Ishikawa (cell line): ENCODE measurements around the gene MDN1.

Source experiments
- CEBPB ChIP-seq: IDR thresholded peaks from 2 replicates; pipeline ENCODE4 v1.6.1; 2012
- CREB1 ChIP-seq: IDR thresholded peaks from 2 replicates; pipeline ENCODE4 v1.6.1; 2012; ENCODE audit warnings: low read depth
- EP300 ChIP-seq: IDR thresholded peaks from 2 replicates; pipeline ENCODE4 v1.6.1; 2012; ENCODE audit warnings: borderline replicate concordance
- FOXM1 ChIP-seq: IDR thresholded peaks from 2 replicates; pipeline ENCODE4 v1.6.1; 2012; ENCODE audit warnings: low read depth, borderline replicate concordance
- RAD21 ChIP-seq: IDR thresholded peaks from 2 replicates; pipeline ENCODE4 v1.6.1; 2012; ENCODE audit warnings: low read depth
- TCF12 ChIP-seq: IDR thresholded peaks from 2 replicates; pipeline ENCODE4 v1.6.1; 2012; ENCODE audit warnings: low read depth
- TEAD4 ChIP-seq: IDR thresholded peaks from 2 replicates; pipeline ENCODE4 v1.6.1; 2012
- YY1 ChIP-seq: IDR thresholded peaks from 2 replicates; pipeline ENCODE4 v1.6.1; 2012; ENCODE audit warnings: low read depth
- TF ChIP-seq, protein P1 (sequence below): IDR thresholded peaks from 2 replicates; pipeline ENCODE4 v1.6.1; 2012
- TF ChIP-seq, protein P2 (sequence below): IDR thresholded peaks from 2 replicates; pipeline ENCODE4 v1.6.1; 2012
- TF ChIP-seq, protein P3 (sequence below): IDR thresholded peaks from 2 replicates; pipeline ENCODE4 v1.6.1; 2012; ENCODE audit warnings: low read depth, mild to moderate bottlenecking

- TF ChIP-seq CEBPB (no peak), TEAD4 (no peak), EP300 (no peak), CREB1 (no peak), FOXM1 (no peak), RAD21 (no peak), TCF12 (no peak), YY1 (no peak)
- TF ChIP-seq, protein P1, sequence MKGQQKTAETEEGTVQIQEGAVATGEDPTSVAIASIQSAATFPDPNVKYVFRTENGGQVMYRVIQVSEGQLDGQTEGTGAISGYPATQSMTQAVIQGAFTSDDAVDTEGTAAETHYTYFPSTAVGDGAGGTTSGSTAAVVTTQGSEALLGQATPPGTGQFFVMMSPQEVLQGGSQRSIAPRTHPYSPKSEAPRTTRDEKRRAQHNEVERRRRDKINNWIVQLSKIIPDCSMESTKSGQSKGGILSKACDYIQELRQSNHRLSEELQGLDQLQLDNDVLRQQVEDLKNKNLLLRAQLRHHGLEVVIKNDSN, result no peak
- TF ChIP-seq, protein P2, sequence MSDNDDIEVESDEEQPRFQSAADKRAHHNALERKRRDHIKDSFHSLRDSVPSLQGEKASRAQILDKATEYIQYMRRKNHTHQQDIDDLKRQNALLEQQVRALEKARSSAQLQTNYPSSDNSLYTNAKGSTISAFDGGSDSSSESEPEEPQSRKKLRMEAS, result no peak
- TF ChIP-seq, protein P3, sequence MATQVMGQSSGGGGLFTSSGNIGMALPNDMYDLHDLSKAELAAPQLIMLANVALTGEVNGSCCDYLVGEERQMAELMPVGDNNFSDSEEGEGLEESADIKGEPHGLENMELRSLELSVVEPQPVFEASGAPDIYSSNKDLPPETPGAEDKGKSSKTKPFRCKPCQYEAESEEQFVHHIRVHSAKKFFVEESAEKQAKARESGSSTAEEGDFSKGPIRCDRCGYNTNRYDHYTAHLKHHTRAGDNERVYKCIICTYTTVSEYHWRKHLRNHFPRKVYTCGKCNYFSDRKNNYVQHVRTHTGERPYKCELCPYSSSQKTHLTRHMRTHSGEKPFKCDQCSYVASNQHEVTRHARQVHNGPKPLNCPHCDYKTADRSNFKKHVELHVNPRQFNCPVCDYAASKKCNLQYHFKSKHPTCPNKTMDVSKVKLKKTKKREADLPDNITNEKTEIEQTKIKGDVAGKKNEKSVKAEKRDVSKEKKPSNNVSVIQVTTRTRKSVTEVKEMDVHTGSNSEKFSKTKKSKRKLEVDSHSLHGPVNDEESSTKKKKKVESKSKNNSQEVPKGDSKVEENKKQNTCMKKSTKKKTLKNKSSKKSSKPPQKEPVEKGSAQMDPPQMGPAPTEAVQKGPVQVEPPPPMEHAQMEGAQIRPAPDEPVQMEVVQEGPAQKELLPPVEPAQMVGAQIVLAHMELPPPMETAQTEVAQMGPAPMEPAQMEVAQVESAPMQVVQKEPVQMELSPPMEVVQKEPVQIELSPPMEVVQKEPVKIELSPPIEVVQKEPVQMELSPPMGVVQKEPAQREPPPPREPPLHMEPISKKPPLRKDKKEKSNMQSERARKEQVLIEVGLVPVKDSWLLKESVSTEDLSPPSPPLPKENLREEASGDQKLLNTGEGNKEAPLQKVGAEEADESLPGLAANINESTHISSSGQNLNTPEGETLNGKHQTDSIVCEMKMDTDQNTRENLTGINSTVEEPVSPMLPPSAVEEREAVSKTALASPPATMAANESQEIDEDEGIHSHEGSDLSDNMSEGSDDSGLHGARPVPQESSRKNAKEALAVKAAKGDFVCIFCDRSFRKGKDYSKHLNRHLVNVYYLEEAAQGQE, result no peak
These were observed 207.9 kb downstream of the MDN1 start for GRCh38 chr6:89611666-89612065.
